ENCODE results near the gene RBM10. TPM values are rescaled to one million over a fixed set of nuclear protein-coding genes. Genes with fewer than 3 reads are reported as not detected.
A peak's percentile ranks its signal among the peaks of the same experiment; 100 is the strongest.

The RBM10 gene
- total RNA-seq, 5 donors from 2014 or later (not counting 1 experiment from before 2014, with no cell fraction given), result 37.3 to 60.3 (median 55.8) TPM

DNA sequence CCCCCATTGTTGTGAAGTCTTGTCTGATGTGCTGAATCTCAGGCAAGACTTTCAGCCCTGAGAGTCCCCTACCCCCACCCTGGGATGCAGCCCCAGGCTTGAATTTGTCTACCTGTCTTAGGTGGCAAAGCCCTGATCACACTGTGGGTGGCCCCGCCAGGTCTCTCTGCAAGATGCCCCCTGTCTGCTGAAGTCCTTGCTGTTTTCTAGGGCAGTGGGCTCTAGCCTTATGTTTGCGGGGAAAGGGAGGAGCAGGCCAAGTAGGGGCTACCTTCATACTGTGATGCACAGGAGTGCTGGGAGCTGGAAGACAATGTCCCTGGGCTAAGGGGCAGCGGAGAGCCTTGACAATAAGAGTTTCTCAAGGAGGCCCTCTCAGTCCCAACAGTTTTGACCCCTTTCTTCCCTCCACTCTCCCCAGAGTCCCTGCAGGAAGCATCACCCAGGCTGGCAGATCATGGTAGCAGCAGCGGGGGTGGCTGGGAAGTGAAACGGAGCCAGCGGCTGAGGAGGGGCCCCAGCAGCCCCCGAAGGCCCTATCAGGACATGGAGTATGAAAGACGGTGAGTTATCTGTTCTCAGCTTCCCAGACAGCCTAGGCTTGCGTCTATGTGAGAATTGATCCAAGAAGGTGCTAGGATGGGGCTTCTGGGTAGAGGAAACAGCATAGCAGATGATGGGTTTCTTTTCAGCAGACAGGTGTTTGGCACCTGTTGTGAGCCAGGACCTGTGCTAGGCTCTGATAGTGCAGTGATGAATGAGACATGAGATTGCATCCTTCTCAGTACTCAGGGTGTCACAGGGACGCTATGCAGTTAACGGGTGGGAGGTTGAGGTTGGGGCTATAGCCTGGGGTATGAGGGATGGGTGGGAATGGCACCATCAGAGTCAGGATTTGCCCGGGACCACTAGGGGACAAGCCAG is 2.2 kb downstream of the RBM10 start:
- Mint-ChIP-seq H3K4me3 (peak overlapping the region; percentile 31 to 97 (median 44)), H3K4me1 (peaks cover 36 to 45% (median 39%) of the 10 kb centered on the region in 3 donors), H3K9me3 (no peaks in the 10 kb centered on the region), H3K36me3 (peaks cover 19% of the 10 kb centered on the region), H3K27ac (peak overlapping the region; percentile 46 to 55), H3K27me3 (peaks cover 0 to 6% of the 10 kb centered on the region in 2 donors)
- Histone ChIP-seq H3K27me3 (replicated peaks in 1 of 2; ENCODE audit: control insufficient read depth in 2 of 2, extremely low read depth in 1 of 2, insufficient read depth in 2 of 2, low read length in 1 of 2) (no peaks in the 10 kb centered on the region), H3K36me3 (ENCODE audit: control insufficient read depth in 2 of 2, extremely low read depth in 1 of 2, insufficient read depth in 1 of 2, low read length in 1 of 2) (peaks cover 0 to 12% of the 10 kb centered on the region in 2 donors), H3K4me1 (ENCODE audit: control insufficient read depth in 1 of 2, extremely low read depth in 1 of 2, insufficient read depth in 2 of 2, low read length in 2 of 2) (peaks cover 3 to 35% of the 10 kb centered on the region in 2 experiments), H3K27ac (ENCODE audit: low read length) (no peak overlapping the region), H3K4me3 (ENCODE audit: control insufficient read depth in 1 of 2, extremely low read depth in 1 of 2, low read length in 1 of 2) (no peak overlapping the region), H3K9me3 (no peaks in the 10 kb centered on the region)
- POLR2A ChIA-PET, result no interaction called here
- DNase-seq, result no peak
- WGBS (ENCODE audit: insufficient coverage), result 80% methylated on average over 6 of the region's 12 CpGs
- CTCF ChIA-PET, result no interaction called here
- no peak for ATAC-seq (replicated peaks in 1 of 4)

DNA sequence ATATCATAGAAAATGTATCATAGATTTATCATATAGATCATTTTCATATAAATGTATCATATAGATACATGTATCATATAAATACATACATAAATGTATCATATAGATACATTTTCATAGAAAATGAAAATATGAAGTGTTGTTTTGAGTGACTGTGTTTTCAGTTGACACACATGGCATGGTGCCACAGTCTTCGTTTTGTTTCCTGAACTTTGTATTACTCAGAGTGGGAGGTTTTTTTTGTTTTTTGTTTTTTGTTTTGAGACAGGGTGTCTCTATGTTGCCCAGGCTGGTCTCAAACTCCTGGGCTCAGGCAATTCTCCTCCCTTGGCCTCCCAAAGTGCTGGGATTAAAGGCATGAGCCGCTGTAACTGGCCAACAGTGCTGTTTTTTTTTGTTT is 3.9 kb downstream of the RBM10 start:
- Mint-ChIP-seq H3K27me3 (peaks cover 0 to 6% of the 10 kb centered on the region in 2 donors), H3K9me3 (no peaks in the 10 kb centered on the region), H3K36me3 (peaks cover 12% of the 10 kb centered on the region), H3K27ac (no peak overlapping the region), H3K4me1 (peaks cover 28 to 32% (median 30%) of the 10 kb centered on the region in 3 donors), H3K4me3 (no peak overlapping the region)
- Histone ChIP-seq H3K27me3 (replicated peaks in 1 of 2; ENCODE audit: control insufficient read depth in 2 of 2, extremely low read depth in 1 of 2, insufficient read depth in 2 of 2, low read length in 1 of 2) (no peaks in the 10 kb centered on the region), H3K9me3 (no peaks in the 10 kb centered on the region), H3K36me3 (ENCODE audit: control insufficient read depth in 2 of 2, extremely low read depth in 1 of 2, insufficient read depth in 1 of 2, low read length in 1 of 2) (peaks cover 0 to 10% of the 10 kb centered on the region in 2 donors), H3K27ac (ENCODE audit: low read length) (no peak overlapping the region), H3K4me1 (ENCODE audit: control insufficient read depth in 1 of 2, extremely low read depth in 1 of 2, insufficient read depth in 2 of 2, low read length in 2 of 2) (peaks cover 0 to 25% of the 10 kb centered on the region in 2 experiments), H3K4me3 (ENCODE audit: control insufficient read depth in 1 of 2, extremely low read depth in 1 of 2, low read length in 1 of 2) (no peak overlapping the region)
- POLR2A ChIA-PET, result no interaction called here
- DNase-seq (no peak), ATAC-seq (replicated peaks in 1 of 4) (no peak)
- CTCF ChIA-PET, result no interaction called here
- WGBS (ENCODE audit: insufficient coverage), result no CpG with 5 or more reads among the region's 2 CpGs

GRCh38 chrX:47151435-47151834 is 6.4 kb downstream of the RBM10 start:
- Histone ChIP-seq H3K27me3 (replicated peaks in 1 of 2; ENCODE audit: control insufficient read depth in 2 of 2, extremely low read depth in 1 of 2, insufficient read depth in 2 of 2, low read length in 1 of 2) (no peaks in the 10 kb centered on the region), H3K9me3 (no peaks in the 10 kb centered on the region), H3K36me3 (ENCODE audit: control insufficient read depth in 2 of 2, extremely low read depth in 1 of 2, insufficient read depth in 1 of 2, low read length in 1 of 2) (peaks cover 0 to 12% of the 10 kb centered on the region in 2 donors), H3K4me1 (ENCODE audit: control insufficient read depth in 1 of 2, extremely low read depth in 1 of 2, insufficient read depth in 2 of 2, low read length in 2 of 2) (peaks cover 0 to 15% of the 10 kb centered on the region in 2 experiments), H3K27ac (ENCODE audit: low read length) (no peak overlapping the region), H3K4me3 (ENCODE audit: control insufficient read depth in 1 of 2, extremely low read depth in 1 of 2, low read length in 1 of 2) (no peak overlapping the region)
- ATAC-seq (replicated peaks in 1 of 4) (no peak), DNase-seq (no peak)
- Mint-ChIP-seq H3K36me3 (peaks cover 12% of the 10 kb centered on the region), H3K27me3 (peaks cover 0 to 6% of the 10 kb centered on the region in 2 donors), H3K27ac (no peak overlapping the region), H3K9me3 (no peaks in the 10 kb centered on the region), H3K4me1 (peaks cover 20 to 25% (median 23%) of the 10 kb centered on the region in 3 donors), H3K4me3 (no peak overlapping the region)
- POLR2A ChIA-PET, result no interaction called here
- CTCF ChIA-PET, result no interaction called here

GRCh38 chrX:47156611-47157520 is 11.8 kb downstream of the RBM10 start:
- H3K27me3 ChIP-seq (replicated peaks in 1 of 2; ENCODE audit: control insufficient read depth in 2 of 2, extremely low read depth in 1 of 2, insufficient read depth in 2 of 2, low read length in 1 of 2), result no peaks in the 10 kb centered on the region
- H3K4me3 ChIP-seq (ENCODE audit: control insufficient read depth in 1 of 2, extremely low read depth in 1 of 2, low read length in 1 of 2), result peak overlapping the region in 1 of 2 donors; percentile 27
- WGBS (ENCODE audit: insufficient coverage), result 94% methylated on average over 14 of the region's 26 CpGs
- ChIA-PET CTCF (no interaction called here), POLR2A (interaction anchor here in 1 of 2 donors (0.7 kb wide), 1 partner anchor 13 kb away, joined by 3 read pairs; no protein-coding TSS in a partner anchor)
- H3K4me1 ChIP-seq (ENCODE audit: control insufficient read depth in 1 of 2, extremely low read depth in 1 of 2, insufficient read depth in 2 of 2, low read length in 2 of 2), result no peaks in the 10 kb centered on the region
- Mint-ChIP-seq H3K27me3 (no peaks in the 10 kb centered on the region), H3K9me3 (no peaks in the 10 kb centered on the region), H3K36me3 (peaks cover 11% of the 10 kb centered on the region), H3K4me3 (no peak overlapping the region), H3K4me1 (peaks cover 0 to 9% (median 2%) of the 10 kb centered on the region in 3 donors), H3K27ac (no peak overlapping the region)
- peaks cover 0 to 13% of the 10 kb centered on the region in 2 donors for H3K36me3 ChIP-seq (ENCODE audit: control insufficient read depth in 2 of 2, extremely low read depth in 1 of 2, insufficient read depth in 1 of 2, low read length in 1 of 2)
- DNase-seq (no peak), ATAC-seq (replicated peaks in 1 of 4) (no peak)
- no peak overlapping the region for H3K27ac ChIP-seq (ENCODE audit: low read length)
- no peaks in the 10 kb centered on the region for H3K9me3 ChIP-seq

- Histone ChIP-seq H3K4me3 (ENCODE audit: control insufficient read depth in 1 of 2, extremely low read depth in 1 of 2, low read length in 1 of 2) (no peak overlapping the region), H3K36me3 (ENCODE audit: control insufficient read depth in 2 of 2, extremely low read depth in 1 of 2, insufficient read depth in 1 of 2, low read length in 1 of 2) (peaks cover 0 to 13% of the 10 kb centered on the region in 2 donors), H3K4me1 (ENCODE audit: control insufficient read depth in 1 of 2, extremely low read depth in 1 of 2, insufficient read depth in 2 of 2, low read length in 2 of 2) (no peaks in the 10 kb centered on the region), H3K27me3 (replicated peaks in 1 of 2; ENCODE audit: control insufficient read depth in 2 of 2, extremely low read depth in 1 of 2, insufficient read depth in 2 of 2, low read length in 1 of 2) (no peaks in the 10 kb centered on the region), H3K27ac (ENCODE audit: low read length) (no peak overlapping the region), H3K9me3 (no peaks in the 10 kb centered on the region)
- DNase-seq, result no peak
- Mint-ChIP-seq H3K27ac (no peak overlapping the region), H3K4me3 (no peak overlapping the region), H3K27me3 (no peaks in the 10 kb centered on the region), H3K9me3 (no peaks in the 10 kb centered on the region), H3K36me3 (peaks cover 11% of the 10 kb centered on the region), H3K4me1 (peaks cover 0 to 9% (median 2%) of the 10 kb centered on the region in 3 donors)
- WGBS (ENCODE audit: insufficient coverage), result 100% methylated on average over 1 of the region's 16 CpGs
- ChIA-PET CTCF (interaction anchor here (0.6 kb wide), 2 partner anchors 70 to 211 kb away, joined by 3 to 4 read pairs; no protein-coding TSS in a partner anchor), POLR2A (no interaction called here)
- ATAC-seq (replicated peaks in 1 of 4), result no peak
Observed at GRCh38 chrX:47158131-47158530, 13.1 kb downstream of the RBM10 start.

GRCh38 chrX:47158781-47159180 is 13.8 kb downstream of the RBM10 start:
- no peak overlapping the region for H3K27ac Mint-ChIP-seq
- H3K36me3 Mint-ChIP-seq, result peaks cover 11% of the 10 kb centered on the region
- Histone ChIP-seq H3K27ac (ENCODE audit: low read length) (no peak overlapping the region), H3K27me3 (replicated peaks in 1 of 2; ENCODE audit: control insufficient read depth in 2 of 2, extremely low read depth in 1 of 2, insufficient read depth in 2 of 2, low read length in 1 of 2) (no peaks in the 10 kb centered on the region), H3K4me3 (ENCODE audit: control insufficient read depth in 1 of 2, extremely low read depth in 1 of 2, low read length in 1 of 2) (no peak overlapping the region), H3K36me3 (ENCODE audit: control insufficient read depth in 2 of 2, extremely low read depth in 1 of 2, insufficient read depth in 1 of 2, low read length in 1 of 2) (peaks cover 0 to 13% of the 10 kb centered on the region in 2 donors), H3K9me3 (no peaks in the 10 kb centered on the region), H3K4me1 (ENCODE audit: control insufficient read depth in 1 of 2, extremely low read depth in 1 of 2, insufficient read depth in 2 of 2, low read length in 2 of 2) (no peaks in the 10 kb centered on the region)
- no CpG with 5 or more reads among the region's 5 CpGs for WGBS (ENCODE audit: insufficient coverage)
- DNase-seq (no peak), ATAC-seq (replicated peaks in 1 of 4) (no peak)
- ChIA-PET CTCF (interaction anchor here (0.6 kb wide), 2 partner anchors 69 to 210 kb away, joined by 3 to 4 read pairs; no protein-coding TSS in a partner anchor), POLR2A (interaction anchor here in 1 of 2 donors (0.7 kb wide), 1 partner anchor 10 kb away, joined by 10 read pairs; no protein-coding TSS in a partner anchor)
- peaks cover 0 to 9% (median 0%) of the 10 kb centered on the region in 3 donors for H3K4me1 Mint-ChIP-seq
- no peaks in the 10 kb centered on the region for H3K9me3 Mint-ChIP-seq
- H3K4me3 Mint-ChIP-seq, result no peak overlapping the region
- no peaks in the 10 kb centered on the region for H3K27me3 Mint-ChIP-seq

Data from T-cell (primary cell).